NAMALWA (cell line): ENCODE measurements around the gene TLE2.

Experiments
- DNase-seq: peaks from one replicate; pipeline ENCODE4 v3.0.0-alpha.2; 2015; ENCODE audit warnings: low spot score

The TLE2 gene

GRCh38 chr19:3029065-3029923, at the start of gene TLE2:
TSS of gene TLE2 (minus strand) at chr19:3029280. CDS start at chr19:3028904, 376 bp downstream.
- no peak for DNase-seq

- DNase-seq: peak; percentile 66
These were observed 46.7 kb upstream of the TLE2 start for GRCh38 chr19:3075605-3076431.

GRCh38 chr19:3073931-3074595, 45.0 kb upstream of the TLE2 start:
- no peak for DNase-seq

- DNase-seq: no peak
These were observed 44.1 kb upstream of the TLE2 start for GRCh38 chr19:3073159-3073563.

GRCh38 chr19:3071768-3072167, 42.7 kb upstream of the TLE2 start:
- no peak for DNase-seq

GRCh38 chr19:3068071-3068470, 39.0 kb upstream of the TLE2 start:
- DNase-seq: no peak

GRCh38 chr19:3067563-3067962, 38.5 kb upstream of the TLE2 start:
- no peak for DNase-seq

- no peak for DNase-seq
These were observed 37.5 kb upstream of the TLE2 start for GRCh38 chr19:3066482-3067049.

- peak; percentile 87 for DNase-seq
These were observed 36.7 kb upstream of the TLE2 start for GRCh38 chr19:3065675-3066357.

GRCh38 chr19:3064011-3064330, 34.9 kb upstream of the TLE2 start:
- no peak for DNase-seq

GRCh38 chr19:3062165-3063105, 33.4 kb upstream of the TLE2 start, which contains the start of gene TLE5:
TSS of gene TLE5 (minus strand) at chr19:3062495. CDS start at chr19:3062200, 295 bp downstream.
- peak; percentile 63 for DNase-seq

- peak; percentile 59 for DNase-seq
These were observed 32.4 kb upstream of the TLE2 start for GRCh38 chr19:3061182-3062161.

GRCh38 chr19:3060857-3061181, 31.7 kb upstream of the TLE2 start:
- no peak for DNase-seq

GRCh38 chr19:3059653-3060052, 30.6 kb upstream of the TLE2 start:
- no peak for DNase-seq

GRCh38 chr19:3058821-3059314, 29.8 kb upstream of the TLE2 start:
- DNase-seq: no peak

- DNase-seq: no peak
These were observed 29.1 kb upstream of the TLE2 start for GRCh38 chr19:3058009-3058820.

- no peak for DNase-seq
These were observed 28.2 kb upstream of the TLE2 start for GRCh38 chr19:3057275-3057714.

GRCh38 chr19:3056417-3057088, 27.5 kb upstream of the TLE2 start:
- no peak for DNase-seq
